GM19099 (cell line): Measurements from ENCODE around the gene GRM4.

ENCODE experiments used
- POLR2A ChIP-seq: IDR thresholded peaks from 3 replicates; pipeline ENCODE4 v1.6.1; 2011; ENCODE audit warnings: low read depth; ENCODE audit not compliant: insufficient read length; ENCODE audit errors: extremely low read depth

GRM4 gene

DNA sequence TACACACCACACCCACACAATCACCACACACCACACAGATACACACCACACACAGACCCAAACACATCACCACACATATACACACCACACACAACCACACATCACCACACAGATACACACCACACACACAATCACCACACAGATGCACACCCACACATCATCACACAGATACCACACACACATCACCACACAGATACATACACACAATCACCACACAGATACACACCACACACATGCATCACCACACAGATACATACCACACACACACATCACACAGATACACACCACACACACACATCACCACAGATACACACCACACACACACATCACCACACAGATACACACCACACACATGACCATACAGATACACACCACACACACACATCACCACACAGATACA, 73.2 kb downstream of the GRM4 start:
- no peak for TF ChIP-seq POLR2A

DNA sequence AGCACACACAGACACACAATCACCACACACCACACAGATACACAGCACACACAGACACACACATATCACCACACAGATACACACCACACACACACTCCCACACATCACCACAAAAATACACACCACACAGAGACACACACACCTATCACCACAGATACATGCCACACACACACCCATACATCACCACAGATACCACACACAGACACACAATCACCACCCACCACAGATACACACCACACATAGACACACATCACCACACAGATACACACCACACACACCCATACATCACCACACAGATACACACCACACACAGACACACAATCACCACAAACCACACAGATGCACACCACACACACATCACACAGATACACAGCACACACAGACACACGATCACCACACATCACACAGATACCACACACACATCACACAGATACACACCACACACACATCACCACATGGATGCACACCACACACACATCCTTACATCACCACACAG, 74.0 kb downstream of the GRM4 start:
- no peak for TF ChIP-seq POLR2A

DNA sequence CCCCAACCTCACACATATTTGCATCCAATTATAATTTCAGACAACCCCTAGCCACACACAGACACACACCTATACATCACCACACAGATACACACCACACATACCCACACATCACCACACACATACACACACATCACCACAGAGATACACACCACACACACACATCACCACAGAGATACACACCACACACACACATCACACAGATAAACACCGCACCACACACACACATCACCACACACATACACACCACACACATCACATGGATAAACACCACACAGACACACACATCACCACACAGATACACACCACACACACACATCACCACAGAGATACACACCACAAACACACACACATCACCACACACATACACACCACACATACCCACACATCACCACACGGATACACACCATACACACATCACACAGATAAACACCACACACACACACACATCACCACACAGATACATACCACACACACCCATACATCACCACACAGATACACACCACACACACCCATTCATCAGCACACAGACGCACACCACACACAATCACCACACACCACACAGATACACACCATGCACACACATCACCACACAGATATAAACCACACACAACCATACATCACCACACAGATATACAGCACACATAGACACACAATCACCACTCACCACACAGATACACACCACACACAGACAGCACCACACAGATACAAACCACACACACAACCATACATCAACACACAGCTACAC, 74.6 kb downstream of the GRM4 start:
- no peak for TF ChIP-seq POLR2A

DNA sequence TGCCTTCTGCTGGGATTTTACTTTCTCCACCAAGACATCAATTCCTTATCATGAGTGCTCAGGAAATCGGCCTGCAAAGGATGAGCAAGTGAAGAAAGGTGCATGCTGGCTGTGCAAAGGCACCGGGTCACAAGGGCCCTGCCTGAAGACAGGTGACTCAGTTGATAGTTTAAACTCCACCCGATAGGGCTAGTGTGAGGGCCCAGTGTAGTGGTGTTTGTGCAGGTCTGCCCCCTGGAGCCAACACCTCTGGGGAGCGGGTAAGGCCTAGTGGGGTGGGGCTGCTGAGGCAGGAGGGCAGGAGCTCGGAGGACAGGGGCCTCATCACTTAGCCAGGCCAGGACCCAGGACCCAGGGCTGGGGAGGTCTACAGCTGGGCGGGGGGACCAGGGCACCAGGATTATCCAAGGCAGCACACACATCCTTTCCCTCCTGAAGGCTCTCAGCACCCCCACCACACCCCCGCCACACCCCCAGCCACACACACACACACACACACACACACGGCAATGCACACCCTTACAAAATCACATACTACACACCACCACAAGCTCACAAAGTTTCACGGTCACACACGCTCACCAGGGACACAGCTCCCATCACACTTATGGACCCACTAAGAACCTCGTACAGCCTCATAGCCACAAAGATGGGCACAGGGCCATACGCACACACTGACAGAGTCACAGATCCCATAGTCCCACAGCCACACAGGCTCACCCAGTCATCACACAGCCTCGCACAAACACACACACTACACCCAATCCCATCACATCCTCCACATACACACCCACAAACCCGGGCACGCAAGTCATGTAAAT, 75.4 kb downstream of the GRM4 start:
- no peak for TF ChIP-seq POLR2A

DNA sequence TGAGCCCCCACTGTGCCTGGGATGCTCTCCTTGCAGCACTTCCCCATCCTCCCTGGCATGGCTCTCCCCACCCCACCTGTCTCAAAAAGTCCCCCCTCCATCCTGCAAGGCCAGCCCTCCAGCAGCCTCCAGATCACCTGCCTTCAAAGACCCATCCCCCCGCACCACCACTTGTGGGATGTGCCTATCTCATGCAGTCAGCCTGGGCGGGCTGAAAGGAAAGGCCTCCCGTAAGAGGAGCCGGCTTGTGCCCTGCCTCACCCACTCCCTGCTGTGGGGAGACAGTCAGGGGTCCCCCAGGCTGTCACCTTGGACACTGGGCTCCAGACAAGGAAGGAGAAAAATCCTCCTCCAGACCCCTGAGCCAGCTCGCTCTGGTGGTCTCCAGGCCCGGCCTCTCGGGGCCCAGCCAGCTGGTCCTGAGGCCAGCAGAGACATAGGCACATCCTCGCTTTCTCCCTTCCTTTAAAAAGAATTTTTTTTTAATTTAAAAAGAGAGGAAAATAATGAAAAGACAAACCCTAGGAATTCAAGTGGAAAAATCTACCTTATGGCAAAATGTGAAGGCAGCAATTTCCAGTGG, 77.3 kb downstream of the GRM4 start:
- no peak for TF ChIP-seq POLR2A

DNA sequence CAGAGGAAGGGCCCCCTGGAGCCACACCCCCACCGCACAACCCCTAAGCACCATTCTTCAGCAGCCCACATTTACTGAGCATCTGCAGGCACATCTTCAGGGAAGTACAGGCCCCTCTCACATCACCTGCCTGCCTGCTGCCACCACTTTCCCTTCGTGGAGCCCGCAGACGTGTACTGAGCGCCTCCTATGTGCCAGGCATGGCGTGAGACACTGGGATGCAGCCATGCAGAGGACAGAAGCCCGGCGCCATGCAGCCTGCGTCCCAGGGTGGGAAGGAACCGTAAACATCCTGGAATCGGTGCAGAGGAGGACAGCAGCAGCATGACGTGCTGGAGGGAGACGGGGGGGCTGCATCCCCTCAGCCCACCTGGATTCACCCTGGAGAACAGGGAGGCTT, 78.1 kb downstream of the GRM4 start:
- no peak for TF ChIP-seq POLR2A

DNA sequence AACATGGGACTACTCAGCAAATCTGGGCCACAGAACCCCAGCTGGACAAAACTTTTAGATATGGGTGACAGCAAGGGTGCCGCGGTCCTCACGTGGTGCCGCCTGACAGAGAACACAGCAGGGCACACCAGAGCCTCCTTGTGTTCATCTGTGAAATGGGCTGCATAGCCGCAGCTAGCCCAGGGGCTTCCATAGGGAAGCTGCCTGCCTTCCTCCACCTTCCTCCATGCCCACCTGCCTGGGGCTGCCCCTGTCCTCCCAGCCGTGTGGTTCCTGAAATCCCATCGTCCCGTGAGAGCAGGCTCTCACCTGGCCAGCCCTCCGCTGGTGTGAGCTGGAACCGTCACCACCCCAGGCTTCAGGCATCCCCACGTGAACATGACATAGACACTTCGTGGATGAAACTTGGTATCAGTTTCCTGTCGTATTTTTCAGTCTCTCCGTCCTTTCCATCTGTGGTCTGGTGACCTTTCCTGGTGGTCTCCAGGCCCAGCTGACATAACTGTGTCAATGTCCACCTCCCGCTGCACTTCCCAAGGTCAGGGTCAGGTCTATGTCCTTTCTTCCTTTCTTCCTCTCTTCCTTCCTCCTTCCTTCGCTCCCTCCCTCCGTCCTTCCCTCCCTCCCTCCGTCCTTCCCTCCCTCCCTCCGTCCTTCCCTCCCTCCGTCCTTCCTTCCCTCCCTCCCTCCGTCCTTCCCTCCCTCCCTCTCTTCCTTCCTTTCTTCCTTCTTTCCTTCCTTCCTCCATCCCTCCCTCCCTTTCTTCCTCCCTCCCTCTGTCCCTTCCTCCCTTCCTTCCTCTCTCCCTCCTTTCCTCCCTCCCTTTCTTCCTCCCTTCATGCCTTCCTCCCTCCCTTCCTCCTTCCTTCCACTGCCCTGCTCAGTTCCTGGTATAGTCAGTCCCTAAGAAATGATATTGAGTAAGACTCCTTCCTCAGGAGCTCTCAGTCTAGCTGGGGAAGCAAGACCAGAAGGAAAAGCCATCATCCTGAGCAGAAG, 78.8 kb downstream of the GRM4 start:
- no peak for TF ChIP-seq POLR2A

DNA sequence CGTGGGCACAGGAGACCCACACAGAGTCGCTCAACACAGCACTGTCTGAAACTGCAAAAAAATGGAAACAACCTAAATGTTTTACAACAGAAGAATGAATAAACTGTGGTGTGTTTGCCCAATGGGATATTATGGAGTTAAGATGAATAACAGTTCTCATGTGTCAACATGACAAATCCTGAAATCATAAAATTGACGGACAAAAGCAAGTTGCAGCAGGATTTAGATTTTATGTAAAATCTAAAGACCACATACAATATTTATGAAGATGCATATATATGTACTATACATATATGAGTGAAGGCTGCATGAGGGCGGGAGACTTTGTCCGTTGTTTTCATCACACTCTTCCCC, 79.7 kb downstream of the GRM4 start:
- no peak for TF ChIP-seq POLR2A

DNA sequence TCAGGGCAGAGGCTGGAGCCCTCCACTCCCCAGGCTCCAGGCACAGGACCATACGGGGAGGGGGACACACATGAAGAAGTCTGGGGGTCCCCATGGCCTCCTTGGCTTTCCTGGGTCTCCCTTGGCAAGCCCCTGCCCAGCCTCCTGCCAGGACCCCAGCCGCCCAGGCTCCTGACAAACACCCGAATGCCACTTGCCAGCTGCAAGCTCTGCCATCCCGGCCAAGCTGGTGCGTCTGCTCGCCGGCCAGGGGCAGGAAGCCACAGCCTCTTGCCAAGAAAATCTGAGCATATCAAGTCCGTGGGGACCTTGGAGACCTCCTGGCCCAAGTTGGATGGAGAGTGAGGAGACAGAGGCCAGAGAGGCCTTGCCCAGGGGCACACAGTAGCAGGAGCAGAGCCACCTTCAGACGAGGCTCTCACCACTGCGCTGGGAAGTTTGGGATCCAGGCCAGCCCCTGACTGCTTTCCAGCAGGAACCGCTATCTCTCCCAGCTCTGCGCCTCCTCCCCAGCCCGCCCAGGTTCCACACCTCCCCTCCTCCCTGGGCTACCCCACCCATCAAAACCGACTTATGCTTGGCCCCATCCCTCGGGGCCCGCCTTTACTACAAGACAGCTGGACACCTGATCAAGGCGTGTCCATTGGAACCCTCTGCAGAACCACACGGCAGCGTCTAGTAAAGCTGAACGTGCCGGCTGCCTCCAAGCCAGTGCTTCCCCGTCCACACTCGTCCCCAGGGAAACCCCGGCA, 80.2 kb downstream of the GRM4 start:
- no peak for TF ChIP-seq POLR2A

DNA sequence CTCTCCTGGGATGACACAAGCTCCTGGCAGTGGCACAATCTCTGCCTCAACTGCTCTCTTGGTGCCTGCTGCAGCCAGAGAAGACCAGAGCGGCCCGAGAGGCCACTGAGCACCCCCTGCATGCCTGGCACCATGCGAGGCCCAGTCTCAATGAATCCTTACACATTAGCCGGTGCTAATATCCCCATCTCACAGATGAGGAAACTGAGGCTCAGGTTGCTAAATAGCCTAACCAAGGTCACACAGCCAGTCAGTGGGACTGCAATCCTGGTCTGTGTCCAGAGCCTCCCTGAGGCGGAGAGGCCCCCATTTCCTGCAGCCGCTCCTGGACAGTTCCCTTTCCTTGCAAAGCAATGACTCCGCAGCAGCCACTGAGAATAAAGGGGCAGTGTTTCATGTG, 81.2 kb downstream of the GRM4 start:
- no peak for TF ChIP-seq POLR2A

DNA sequence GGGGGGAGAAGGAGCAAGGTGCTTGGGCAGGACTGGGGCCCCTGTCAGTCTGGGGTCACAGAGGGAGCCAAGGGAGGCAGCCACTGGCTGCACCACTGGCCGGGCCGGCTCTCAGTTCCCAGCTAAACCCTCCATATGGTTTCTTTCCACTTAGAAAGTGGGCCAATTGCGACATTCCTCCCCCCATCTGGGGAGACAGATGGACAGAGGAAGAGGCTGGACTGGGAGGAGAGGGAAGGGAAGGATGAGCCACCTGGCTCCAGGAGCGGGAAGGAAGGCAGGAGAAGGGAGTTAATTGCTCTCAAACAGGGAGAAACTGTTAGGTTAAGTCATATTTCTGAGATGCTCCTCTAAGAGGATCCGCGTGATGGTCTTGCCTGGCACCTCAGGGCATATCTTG, 82.2 kb downstream of the GRM4 start:
- TF ChIP-seq POLR2A = no peak

DNA sequence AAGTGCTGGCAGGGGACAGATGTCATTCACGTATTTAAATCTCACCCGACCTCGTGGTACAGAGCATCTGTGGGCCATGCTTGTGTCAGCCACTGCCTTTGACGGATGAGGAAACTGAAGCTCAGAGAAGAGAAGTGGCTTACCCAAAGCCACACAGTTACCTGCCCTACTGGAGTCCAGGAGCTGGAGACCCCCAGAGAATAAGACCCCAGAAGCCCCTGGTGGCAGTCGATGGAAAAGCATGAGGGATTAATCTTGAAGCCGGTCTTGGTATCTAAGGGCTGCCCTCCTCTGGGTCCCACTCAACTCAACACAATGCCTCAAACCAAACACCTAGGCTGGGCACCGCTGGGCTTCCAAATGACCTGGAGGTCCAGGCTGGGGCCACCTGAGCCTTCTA, 83.1 kb downstream of the GRM4 start:
- no peak for TF ChIP-seq POLR2A

DNA sequence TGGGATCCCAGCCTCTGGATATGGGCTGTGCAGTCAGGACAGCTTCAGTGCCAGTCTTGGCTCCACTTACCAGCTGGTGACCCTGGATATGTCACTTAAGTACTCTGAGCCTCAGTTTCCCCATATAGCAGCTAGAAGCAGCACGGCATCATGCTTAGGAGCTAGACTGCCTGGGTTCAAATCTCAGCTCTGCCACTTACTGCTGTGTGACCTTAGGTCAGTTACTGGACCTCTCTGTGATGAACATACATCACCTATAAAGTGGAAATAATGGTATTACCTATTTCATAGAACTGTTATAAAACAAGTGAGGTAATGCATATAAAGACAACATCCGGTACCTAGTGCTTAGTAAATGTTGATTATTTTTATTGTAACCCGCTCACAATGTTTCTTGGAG, 83.7 kb downstream of the GRM4 start:
- TF ChIP-seq POLR2A = no peak

DNA sequence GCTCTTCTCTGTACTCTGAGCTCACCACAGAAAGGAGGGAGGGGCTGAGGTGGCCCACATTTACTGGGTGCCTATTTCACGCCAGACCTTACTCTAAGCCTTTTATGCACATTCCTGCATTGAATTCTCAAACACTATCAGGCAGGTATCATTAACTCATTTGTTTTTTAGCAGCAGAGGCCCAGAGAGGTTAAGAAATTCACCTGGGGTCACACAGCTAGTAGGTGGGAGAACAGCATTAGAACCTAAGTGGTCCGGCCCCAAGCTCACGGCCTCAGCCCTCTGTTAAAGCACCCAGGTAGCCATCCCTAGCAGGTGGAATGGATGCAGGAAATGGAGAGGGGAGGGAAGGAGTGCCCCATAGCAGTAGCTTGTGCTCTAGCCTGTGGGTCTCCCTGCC, 84.5 kb downstream of the GRM4 start:
- TF ChIP-seq POLR2A = no peak
